ENCODE data around the gene CC2D2A.
"Not testable (repeated sequence)": the region's sequence is repeated elsewhere in the genome, so short reads cannot be mapped to it uniquely, and the experiment has no call there.

Gene CC2D2A

DNA sequence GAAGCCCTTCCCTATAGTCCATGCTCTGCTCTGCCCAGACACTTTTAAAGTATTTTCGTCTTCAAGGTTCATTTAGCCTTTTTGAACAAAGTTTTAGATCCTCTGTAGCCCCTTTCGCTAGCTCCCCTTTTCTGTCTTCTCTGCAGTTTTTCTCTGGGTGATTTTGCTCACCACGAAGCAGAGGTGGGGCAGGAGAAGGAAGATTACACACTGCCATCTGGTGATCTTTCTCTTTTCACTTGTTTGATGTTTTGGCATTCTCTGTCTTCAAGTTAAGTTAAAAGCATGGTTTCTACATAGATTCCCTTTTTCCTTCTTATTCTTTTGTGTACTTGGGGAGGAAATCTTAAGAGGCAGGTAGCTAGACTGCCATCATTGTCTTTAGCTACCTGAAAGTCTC lies 43.9 kb downstream of the CC2D2A start:
- DNase-seq (ENCODE audit: low read depth in 2 of 2, low spot score in 1 of 2): no peak

- no peak for DNase-seq (ENCODE audit: low read depth in 2 of 2, low spot score in 1 of 2)
Measured at GRCh38 chr4:15515106-15515505, 45.4 kb downstream of the CC2D2A start.

GRCh38 chr4:15516494-15516893 lies 46.8 kb downstream of the CC2D2A start:
- DNase-seq (ENCODE audit: low read depth in 2 of 2, low spot score in 1 of 2): no peak

DNA sequence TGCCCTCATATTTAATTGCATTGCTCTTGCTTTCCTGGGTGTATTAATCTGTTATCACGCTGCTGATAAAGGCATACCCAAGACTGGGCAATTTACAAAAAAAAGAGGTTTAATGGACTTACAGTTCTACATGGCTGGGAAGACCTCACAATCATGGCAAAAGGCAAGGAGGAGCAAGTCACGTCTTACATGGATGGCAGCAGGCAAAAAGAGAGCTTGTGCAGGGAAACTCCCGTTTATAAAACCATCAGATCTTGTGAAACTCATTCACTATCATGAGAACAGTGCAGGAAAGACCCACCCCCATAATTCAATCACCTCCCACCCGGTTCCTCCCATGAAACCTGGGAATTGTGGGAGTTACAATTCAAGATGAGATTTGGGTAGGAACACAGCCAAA lies 48.0 kb downstream of the CC2D2A start:
- DNase-seq (ENCODE audit: low read depth in 2 of 2, low spot score in 1 of 2): not testable (repeated sequence)

DNA sequence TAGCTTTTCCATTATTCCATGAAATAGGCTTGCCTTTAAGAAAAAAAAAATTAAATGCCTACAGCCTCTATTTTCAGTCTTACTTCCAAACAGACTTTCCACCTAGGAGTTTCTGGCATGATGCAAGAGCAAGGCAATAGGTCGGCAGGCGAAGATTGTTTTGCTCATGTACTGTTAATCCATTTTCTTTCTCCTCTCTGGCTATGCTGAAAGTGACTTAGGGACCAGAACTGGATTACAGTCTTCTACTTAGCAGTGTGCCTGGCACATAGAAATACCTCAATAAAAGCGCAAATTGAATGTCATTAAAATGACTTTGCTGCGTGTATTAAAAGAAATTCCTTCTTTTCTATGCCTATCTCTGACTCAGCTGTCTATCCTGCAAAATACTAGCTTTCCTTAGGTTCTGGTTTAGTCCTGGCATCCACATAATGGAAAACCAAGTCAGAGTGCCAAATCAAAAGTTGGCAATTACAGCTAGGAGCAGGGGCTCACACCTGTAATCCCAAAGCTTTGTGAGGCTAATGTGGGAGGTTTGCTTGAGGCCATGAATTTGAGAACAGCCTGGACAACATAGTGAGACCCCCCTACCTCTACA lies 51.9 kb downstream of the CC2D2A start:
- no peak for DNase-seq (ENCODE audit: low read depth in 2 of 2, low spot score in 1 of 2)

DNA sequence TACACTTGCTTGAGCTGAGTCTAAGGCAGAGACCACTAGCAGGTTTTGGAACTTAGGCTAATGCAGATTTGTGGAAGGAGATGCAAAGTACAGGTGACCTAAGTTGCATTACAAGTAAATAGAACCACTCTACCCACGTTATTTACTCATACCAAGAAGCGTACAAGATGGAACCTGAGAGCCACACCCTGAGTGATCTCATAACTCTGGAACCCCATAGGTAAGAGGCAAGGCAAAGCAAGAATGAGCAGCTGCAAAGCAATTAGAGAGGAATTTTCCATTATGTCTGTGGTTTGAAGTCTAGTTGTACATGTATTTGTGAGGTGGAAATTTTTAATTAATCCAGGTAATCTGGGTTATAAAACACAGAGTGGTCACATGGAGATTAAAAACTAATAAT lies 55.4 kb downstream of the CC2D2A start:
- DNase-seq (ENCODE audit: low read depth in 2 of 2, low spot score in 1 of 2): no peak

DNA sequence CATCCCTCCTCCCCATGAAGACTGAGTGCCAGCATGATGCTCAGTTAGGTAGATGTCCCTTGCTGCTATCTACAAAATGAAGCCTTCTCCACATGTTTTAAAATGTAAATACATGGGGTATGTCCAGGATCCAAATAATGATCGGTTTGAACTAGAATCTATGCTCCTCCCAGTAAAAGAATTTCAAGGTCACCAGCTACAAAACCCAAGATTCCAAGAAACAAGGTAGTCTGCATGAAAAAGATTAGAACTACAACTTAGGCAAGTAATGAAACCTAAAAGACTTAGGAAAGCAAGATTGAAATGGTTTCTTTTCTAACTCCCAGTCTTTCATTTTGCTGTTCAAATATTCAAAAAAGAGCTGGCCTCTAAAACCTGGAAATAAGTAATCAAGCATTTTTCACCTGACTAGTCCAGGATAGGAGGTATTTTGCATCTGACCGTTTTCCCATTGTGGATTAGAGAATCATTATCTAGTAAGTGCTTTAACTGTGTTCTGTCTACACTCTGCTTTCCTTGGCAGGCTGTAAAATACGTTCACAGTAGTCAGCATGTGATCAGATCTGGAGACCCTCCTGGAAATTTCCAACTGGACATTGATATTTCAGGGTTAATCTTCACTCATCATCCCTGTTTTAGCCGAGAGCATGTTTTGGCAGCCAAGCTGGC lies 57.4 kb downstream of the CC2D2A start:
- DNase-seq (ENCODE audit: low read depth in 2 of 2, low spot score in 1 of 2): no peak

DNA sequence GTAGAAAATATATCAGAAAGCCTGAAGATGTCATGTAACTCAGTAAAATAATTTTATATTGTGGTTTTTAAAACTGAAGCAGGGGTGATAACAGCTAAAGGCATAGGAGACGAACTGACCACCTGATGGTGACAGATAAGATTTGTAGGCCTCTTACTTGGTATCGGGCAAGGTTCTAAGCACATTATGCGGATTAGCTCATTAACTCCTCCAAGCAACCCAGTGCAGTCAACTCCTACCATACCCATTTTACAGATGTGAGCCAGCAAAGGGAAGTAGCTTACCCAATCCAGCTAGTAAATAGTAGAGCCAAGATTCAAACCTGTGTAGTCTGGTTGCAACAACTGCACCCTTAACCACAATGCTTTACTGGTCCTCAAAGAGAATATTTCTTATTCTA lies 62.1 kb downstream of the CC2D2A start:
- DNase-seq (ENCODE audit: low read depth in 2 of 2, low spot score in 1 of 2): no peak

GRCh38 chr4:15533817-15534216 lies 64.1 kb downstream of the CC2D2A start:
- DNase-seq (ENCODE audit: low read depth in 2 of 2, low spot score in 1 of 2): no peak

DNA sequence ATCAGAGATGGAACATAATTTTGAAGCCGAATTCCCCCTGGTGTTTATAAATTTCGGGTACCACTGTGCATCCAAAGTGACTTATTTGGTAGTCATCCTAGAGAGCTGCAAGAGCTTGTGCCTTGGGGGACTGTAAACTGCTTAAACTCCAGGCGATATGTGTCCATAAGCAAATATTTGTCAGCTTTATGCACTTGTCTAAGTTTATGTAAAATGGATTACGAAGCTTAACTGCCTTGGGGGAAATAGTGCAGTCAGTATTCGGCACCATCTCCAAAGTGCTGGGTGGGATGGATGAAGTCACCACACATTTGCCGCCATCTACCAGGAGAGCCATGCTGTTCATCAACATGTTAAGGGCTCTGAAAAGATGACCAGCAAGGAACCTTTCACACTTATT lies 65.9 kb downstream of the CC2D2A start:
- DNase-seq (ENCODE audit: low read depth in 2 of 2, low spot score in 1 of 2): no peak

DNA sequence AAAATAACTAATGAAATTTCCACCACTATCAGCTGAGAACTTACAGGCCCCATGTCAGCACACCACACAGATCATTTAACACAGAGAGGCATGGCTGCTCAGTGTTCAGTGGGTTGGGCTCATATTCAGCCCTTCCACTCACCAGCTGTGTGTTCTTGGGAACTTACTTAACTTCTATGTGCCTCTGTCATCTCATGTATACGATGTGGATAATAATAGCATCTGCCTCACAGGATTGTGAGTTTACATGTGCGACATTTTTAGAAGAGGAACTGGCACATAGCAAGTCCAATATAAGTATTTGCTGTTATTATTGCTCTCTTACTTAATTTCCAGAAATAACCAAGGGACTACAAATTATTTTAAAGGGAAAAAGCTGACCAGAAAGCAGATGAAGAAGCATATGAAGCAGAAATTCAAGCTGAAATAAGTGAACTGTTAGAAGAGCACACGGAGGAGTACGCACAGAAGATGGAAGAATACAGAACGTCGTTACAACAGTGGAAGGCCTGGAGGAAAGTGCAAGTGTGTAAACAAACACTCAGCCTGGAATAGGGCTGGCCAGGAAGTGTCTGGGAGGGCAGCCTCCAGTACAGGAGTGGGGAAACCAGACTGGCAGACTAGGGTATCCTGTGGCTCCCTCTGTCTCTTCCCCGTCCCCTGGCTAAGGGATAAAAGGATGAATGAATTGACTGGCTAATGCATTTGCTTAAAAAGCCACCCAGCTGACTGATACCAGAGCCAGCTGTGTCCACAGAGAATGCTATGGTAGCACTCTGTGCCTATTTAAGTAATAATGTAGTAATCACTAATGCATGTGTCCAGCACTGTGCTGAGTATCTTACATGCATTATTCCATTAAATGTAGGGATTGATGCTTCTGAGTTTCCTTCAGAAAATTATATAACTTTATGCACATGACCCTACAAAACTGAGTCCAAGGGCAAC lies 67.1 kb downstream of the CC2D2A start:
- no peak for DNase-seq (ENCODE audit: low read depth in 2 of 2, low spot score in 1 of 2)

- DNase-seq (ENCODE audit: low read depth in 2 of 2, low spot score in 1 of 2): no peak
Measured at GRCh38 chr4:15541941-15542340, 72.3 kb downstream of the CC2D2A start.

- DNase-seq (ENCODE audit: low read depth in 2 of 2, low spot score in 1 of 2): no peak
Measured at GRCh38 chr4:15542760-15543159, 73.1 kb downstream of the CC2D2A start.

DNA sequence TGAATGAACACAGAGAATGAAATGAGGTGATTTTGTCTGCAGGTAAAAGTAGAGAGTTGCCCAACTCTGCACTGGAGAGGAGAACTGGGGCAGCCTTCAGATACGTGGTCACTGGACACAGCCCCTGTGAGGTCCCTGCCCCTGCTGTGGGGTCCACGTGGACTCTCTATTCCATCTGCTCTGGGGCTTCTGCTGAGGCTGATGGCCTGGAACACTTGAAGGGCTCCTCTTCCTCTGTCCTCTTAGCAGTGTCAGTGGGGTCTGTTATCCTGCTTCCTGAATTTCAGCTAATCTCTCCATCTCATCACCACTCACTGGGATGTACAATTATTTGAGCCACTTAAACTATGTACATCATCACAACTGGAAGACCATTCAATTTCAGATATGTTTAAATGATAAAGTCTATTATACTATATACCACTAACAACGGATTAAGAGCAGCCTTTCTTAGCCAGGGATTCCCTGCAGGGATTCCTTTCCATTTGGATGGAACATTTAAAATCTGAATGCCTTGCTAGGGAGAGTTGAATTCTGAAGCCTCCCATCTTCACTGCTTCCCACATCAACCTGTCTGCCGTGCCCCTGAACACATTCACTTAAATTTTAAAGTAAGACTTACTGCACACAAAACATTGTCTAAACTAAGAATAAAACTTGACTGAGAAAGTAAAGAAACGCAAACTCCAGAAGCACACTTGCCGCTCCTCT lies 74.0 kb downstream of the CC2D2A start:
- no peak for DNase-seq (ENCODE audit: low read depth in 2 of 2, low spot score in 1 of 2)

- DNase-seq (ENCODE audit: low read depth in 2 of 2, low spot score in 1 of 2): no peak
Measured at GRCh38 chr4:15544248-15544729, 74.6 kb downstream of the CC2D2A start.

DNA sequence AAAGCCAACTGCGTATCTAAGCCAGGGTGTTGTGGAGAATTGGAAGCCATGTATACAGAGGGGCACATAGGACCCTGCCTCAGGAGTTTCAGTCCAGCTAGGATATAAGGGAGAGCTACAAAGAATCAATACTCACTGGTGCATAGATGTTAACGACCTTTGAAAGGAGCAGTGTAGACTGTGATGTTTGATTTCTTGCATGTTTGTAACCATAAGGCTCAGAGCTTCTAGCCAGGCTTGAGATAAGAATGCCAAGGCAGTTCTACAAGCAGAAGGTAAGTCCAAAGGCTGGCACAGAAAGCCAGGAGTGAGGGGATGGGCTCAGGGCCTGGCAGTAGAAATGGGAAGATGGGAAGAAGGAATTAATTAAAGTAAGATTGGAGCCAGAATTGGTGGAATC lies 75.7 kb downstream of the CC2D2A start:
- no peak for DNase-seq (ENCODE audit: low read depth in 2 of 2, low spot score in 1 of 2)

- no peak for DNase-seq (ENCODE audit: low read depth in 2 of 2, low spot score in 1 of 2)
Measured at GRCh38 chr4:15547392-15547791, 77.7 kb downstream of the CC2D2A start.

DNA sequence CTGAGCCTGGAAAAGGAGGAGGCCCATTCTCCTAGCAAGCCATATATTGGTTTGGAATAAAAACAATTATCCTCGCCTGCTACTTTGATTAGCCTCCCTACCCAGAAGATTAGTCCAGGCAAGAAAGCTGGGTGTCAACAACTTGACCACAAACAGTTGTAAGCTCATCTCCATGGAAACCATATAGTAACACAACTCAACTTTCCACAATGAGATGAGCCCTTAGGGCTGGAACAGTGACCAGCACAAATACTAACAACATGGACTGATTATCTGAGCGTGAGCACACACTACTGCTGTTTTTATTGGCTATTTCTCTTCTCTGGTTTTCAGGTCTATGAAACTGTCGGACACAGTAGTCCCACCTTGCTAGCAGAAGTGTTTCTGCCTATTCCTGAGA lies 80.8 kb downstream of the CC2D2A start:
- no peak for DNase-seq (ENCODE audit: low read depth in 2 of 2, low spot score in 1 of 2)

DNA sequence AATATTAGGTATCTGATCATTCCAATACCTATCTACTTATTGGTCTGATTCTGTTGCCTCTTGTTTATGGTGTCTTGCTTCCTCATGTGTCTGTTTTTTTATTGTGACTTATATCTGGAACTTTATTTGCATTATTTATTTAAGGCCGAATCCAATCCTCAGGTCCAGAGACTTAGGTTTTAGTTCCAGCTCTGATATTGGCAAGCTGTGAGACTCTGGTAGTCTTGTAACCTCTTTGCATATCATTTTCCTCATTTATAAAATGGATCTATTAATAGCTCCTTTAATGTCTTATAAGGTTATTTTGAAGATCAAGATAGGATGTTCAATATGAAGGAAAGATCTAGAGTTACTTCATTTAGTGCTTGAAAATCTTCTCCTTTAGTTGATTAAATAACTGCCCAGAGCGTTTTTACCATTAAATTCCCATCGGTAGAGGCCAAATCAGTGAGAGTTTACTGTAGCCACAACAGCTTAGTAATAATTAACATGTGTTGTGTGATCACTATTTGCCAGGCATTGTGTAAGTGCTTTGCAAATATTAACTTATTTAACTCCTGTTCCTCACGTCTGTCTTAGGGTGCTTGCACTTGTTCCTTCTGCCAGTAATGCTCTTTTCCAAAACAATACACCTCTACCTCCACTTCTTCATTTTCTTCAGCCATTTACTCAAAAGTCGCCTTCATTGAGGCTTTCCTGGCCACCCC lies 82.2 kb downstream of the CC2D2A start:
- no peak for DNase-seq (ENCODE audit: low read depth in 2 of 2, low spot score in 1 of 2)

GRCh38 chr4:15552557-15553362 lies 83.1 kb downstream of the CC2D2A start:
- DNase-seq (ENCODE audit: low read depth in 2 of 2, low spot score in 1 of 2): no peak

Data from stimulated activated CD8-positive, alpha-beta memory T cell treated with anti-CD3 and anti-CD28 coated beads, Interleukin-4, amount 100 ng/mL, for 4 hours (primary cell).